GM23338 (cell line): ENCODE data around the gene EXOC3L2. TPM values are rescaled to one million over a fixed set of nuclear protein-coding genes. Genes with fewer than 3 reads are reported as not detected.

Experiments
- ATAC-seq: fragments of 200-7000 bp; cut with Tn5 transposase; 3 replicates; pipeline ENCODE4 v1.9.1; 2020
- DNase-seq: peaks from one replicate; pipeline ENCODE4 v3.0.0-alpha.2; 2015; ENCODE audit warnings: low spot score
- H2AFZ ChIP-seq: fragments of 200-600 bp; sonication (generic); 2 replicates; pipeline ENCODE4 v1.8.0; 2016; ENCODE audit warnings: antibody characterized with exemption, mild to moderate bottlenecking, moderate library complexity
- H3F3A ChIP-seq: fragments of 200-600 bp; sonication (generic); replicated peaks from 2 replicates; pipeline ENCODE4 v1.8.0; 2017; ENCODE audit warnings: antibody characterized with exemption, mixed run types, low read depth
- H3K27ac ChIP-seq: fragments of 200-600 bp; sonication (generic); 2 replicates; pipeline ENCODE4 v1.6.1; 2016; ENCODE audit warnings: low read depth
- H3K27me3 ChIP-seq: fragments of 200-600 bp; sonication (generic); 2 replicates; pipeline ENCODE4 v1.8.0; 2016; ENCODE audit warnings: mild to moderate bottlenecking, mixed run types, moderate library complexity; ENCODE audit not compliant: insufficient read depth
- H3K36me3 ChIP-seq: fragments of 200-600 bp; sonication (generic); 2 replicates; pipeline ENCODE4 v1.8.0; 2016; ENCODE audit warnings: mild to moderate bottlenecking; ENCODE audit not compliant: insufficient read depth
- H3K4me1 ChIP-seq: fragments of 200-600 bp; sonication (generic); 2 replicates; pipeline ENCODE4 v1.8.0; 2016; ENCODE audit warnings: mild to moderate bottlenecking, moderate library complexity; ENCODE audit not compliant: insufficient read depth
- H3K4me2 ChIP-seq: fragments of 200-600 bp; sonication (generic); 2 replicates; pipeline ENCODE4 v1.7.1; 2017; ENCODE audit warnings: mixed run types
- H3K4me3 ChIP-seq: fragments of 200-600 bp; sonication (generic); 2 replicates; pipeline ENCODE4 v1.6.1; 2016; ENCODE audit warnings: mixed run types
- H3K79me2 ChIP-seq: fragments of 200-600 bp; sonication (generic); replicated peaks from 2 replicates; pipeline ENCODE4 v1.8.0; 2017; ENCODE audit warnings: mild to moderate bottlenecking; ENCODE audit not compliant: insufficient read depth
- H3K9me2 ChIP-seq: fragments of 200-600 bp; sonication (generic); 2 replicates; pipeline ENCODE4 v1.8.0; 2017; ENCODE audit not compliant: insufficient read depth
- H4K20me1 ChIP-seq: fragments of 200-600 bp; sonication (generic); replicated peaks from 2 replicates; pipeline ENCODE4 v1.8.0; 2017; ENCODE audit warnings: mild to moderate bottlenecking; ENCODE audit not compliant: insufficient read depth
- H3K27ac Mint-ChIP-seq: 2 replicates; pipeline ENCODE4 v1.8.0; 2020; ENCODE audit warnings: inconsistent platforms, mild to moderate bottlenecking, moderate library complexity, mixed read lengths
- H3K27me3 Mint-ChIP-seq: 3 replicates; pipeline ENCODE4 v1.8.0; 2022; ENCODE audit warnings: low read depth, mild to moderate bottlenecking, moderate library complexity, mixed read lengths, inconsistent platforms; ENCODE audit not compliant: insufficient read depth, poor library complexity
- H3K36me3 Mint-ChIP-seq: 3 replicates; pipeline ENCODE4 v1.8.0; 2021; ENCODE audit warnings: low read depth, mild to moderate bottlenecking, inconsistent platforms, moderate library complexity, mixed read lengths
- H3K4me1 Mint-ChIP-seq: 3 replicates; pipeline ENCODE4 v1.8.0; 2020; ENCODE audit warnings: mild to moderate bottlenecking, inconsistent platforms, mixed read lengths
- H3K4me3 Mint-ChIP-seq: 3 replicates; pipeline ENCODE4 v1.8.0; 2021; ENCODE audit warnings: moderate library complexity, mild to moderate bottlenecking, inconsistent platforms, mixed read lengths
- H3K9me3 Mint-ChIP-seq: 3 replicates; pipeline ENCODE4 v1.8.0; 2020; ENCODE audit warnings: moderate library complexity, mild to moderate bottlenecking, inconsistent platforms, mixed read lengths
- CREB1 ChIP-seq: fragments of 250-450 bp; sonication (Bioruptor Pico); IDR thresholded peaks from 2 replicates; pipeline ENCODE4 v1.5.0; 2020; ENCODE audit warnings: low read depth, mild to moderate bottlenecking, moderate library complexity
- EZH2 ChIP-seq: fragments of 200-600 bp; sonication (generic); IDR thresholded peaks from one replicate; pipeline ENCODE4 v1.8.0; 2017; ENCODE audit warnings: antibody characterized with exemption, mild to moderate bottlenecking, low read depth; ENCODE audit not compliant: unreplicated experiment
- JUNB ChIP-seq: IDR thresholded peaks from one replicate; pipeline ENCODE4 v1.6.1; 2016; ENCODE audit warnings: antibody characterized with exemption; ENCODE audit not compliant: unreplicated experiment
- NANOG ChIP-seq: IDR thresholded peaks from 2 replicates; pipeline ENCODE4 v1.6.1; 2016; ENCODE audit warnings: antibody characterized with exemption, borderline replicate concordance
- STAT1 ChIP-seq: IDR thresholded peaks from one replicate; pipeline ENCODE4 v1.6.1; 2016; ENCODE audit warnings: antibody characterized with exemption; ENCODE audit not compliant: unreplicated experiment
- ZNF114 ChIP-seq: fragments of 250-450 bp; sonication (Bioruptor Pico); IDR thresholded peaks from 2 replicates; pipeline ENCODE4 v1.5.0; 2020; ENCODE audit warnings: mild to moderate bottlenecking, moderate library complexity
- ZNF331 ChIP-seq: fragments of 250-450 bp; sonication (Bioruptor Pico); IDR thresholded peaks from 2 replicates; pipeline ENCODE4 v1.5.0; 2020; ENCODE audit warnings: low read depth, mild to moderate bottlenecking, moderate library complexity
- ZNF462 ChIP-seq: fragments of 250-450 bp; sonication (Bioruptor Pico); IDR thresholded peaks from 2 replicates; pipeline ENCODE4 v1.5.0; 2020; ENCODE audit warnings: mild to moderate bottlenecking, moderate library complexity
- polyA plus RNA-seq: library from polyadenylated mRNA; unstranded; fragments of >200 nt; fragmentation: Nextera tagmentation; extraction: Ambion mirVana; gene quantifications from 2 replicates; pipeline ENCODE4 v1.2.1, GENCODE V29; 2016
- total RNA-seq: library from RNA; depleted of rRNA; stranded (reverse); fragments of >200 nt; shearing (Covaris generic); gene quantifications from 2 replicates; pipeline ENCODE4 v1.2.3, GENCODE V29; 2014
- TF ChIP-seq, protein P1 (sequence below), 2 experiments: fragments of 200-600 bp in 1 of 2; sonication (generic) in 1 of 2; conservative IDR thresholded peaks; 2 replicates each; pipeline versions ENCODE4 v1.5.1 to v1.6.1; 2016 to 2017; ENCODE audit warnings: antibody characterized with exemption in 2 of 2, low read depth in 2 of 2, mild to moderate bottlenecking in 2 of 2, moderate library complexity in 1 of 2
- TF ChIP-seq, protein P2 (sequence below): IDR thresholded peaks from 2 replicates; pipeline ENCODE4 v1.6.1; 2016; ENCODE audit warnings: antibody characterized with exemption

Gene EXOC3L2
- total and polyA plus RNA-seq, 2 experiments from 2014 or later: 2.8 to 3.2 TPM

DNA sequence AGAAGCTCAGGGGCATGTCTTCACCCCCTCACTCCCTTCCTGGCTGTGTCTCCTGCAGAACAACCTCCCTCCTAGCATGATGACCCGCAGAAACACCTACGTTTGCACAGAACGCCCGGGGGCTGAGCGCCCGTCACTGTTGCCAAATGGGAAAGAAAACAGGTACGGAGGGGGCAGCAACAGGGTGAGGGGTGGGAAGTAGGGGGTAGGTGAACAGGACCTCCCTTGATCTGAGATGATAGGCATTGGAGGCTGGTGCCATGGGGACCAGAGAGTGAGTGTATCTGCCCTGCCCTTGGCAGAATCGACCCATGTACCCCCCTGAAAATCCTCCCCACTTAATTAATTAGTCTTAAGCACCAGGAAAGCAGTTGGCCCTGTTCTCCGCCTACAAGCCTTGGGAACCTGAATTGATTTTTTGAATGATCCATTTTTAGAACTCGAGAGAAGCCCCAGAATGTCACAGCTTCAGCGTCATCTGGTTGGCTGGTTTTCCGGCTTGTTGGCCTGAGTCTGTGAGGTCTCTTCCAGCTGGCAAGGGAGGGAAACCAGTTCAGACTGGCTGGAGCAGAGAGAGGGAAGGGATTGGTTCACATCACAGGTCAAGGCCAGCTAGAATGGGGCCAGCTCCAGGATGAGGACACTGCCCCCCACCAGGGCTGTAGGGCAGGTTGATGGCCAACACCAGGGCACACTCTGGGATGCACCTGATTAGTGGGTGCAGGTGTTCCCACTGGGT is 49.3 kb upstream of the EXOC3L2 start:
- no peak for ATAC-seq
- Mint-ChIP-seq H3K9me3 (0 out of 3 replicates have a peak, but pooled peaks cover 3% of the 10 kb centered on the region), H3K27ac (no peak overlapping the region), H3K36me3 (peaks cover 33% of the 10 kb centered on the region), H3K4me1 (no peaks in the 10 kb centered on the region; the same call in 2 of the 3 replicates), H3K4me3 (no peak overlapping the region), H3K27me3 (peaks cover 14% of the 10 kb centered on the region)
- Histone ChIP-seq H3K4me3 (no peak overlapping the region), H3K4me1 (no peaks in the 10 kb centered on the region), H4K20me1 (no peaks in the 10 kb centered on the region; the same call in 1 of the 2 replicates), H3K36me3 (peaks cover 3% of the 10 kb centered on the region; the same call in 1 of the 2 replicates), H3K79me2 (no peaks in the 10 kb centered on the region), H3K4me2 (no peak overlapping the region), H3K27me3 (no peaks in the 10 kb centered on the region), H3F3A (no peaks in the 10 kb centered on the region), H3K27ac (no peak overlapping the region), H2AFZ (no peak overlapping the region), H3K9me2 (no peaks in the 10 kb centered on the region)
- TF ChIP-seq ZNF462 (CRISPR knock-in tag) (no peak), JUNB (no peak)
- no peak for DNase-seq

DNA sequence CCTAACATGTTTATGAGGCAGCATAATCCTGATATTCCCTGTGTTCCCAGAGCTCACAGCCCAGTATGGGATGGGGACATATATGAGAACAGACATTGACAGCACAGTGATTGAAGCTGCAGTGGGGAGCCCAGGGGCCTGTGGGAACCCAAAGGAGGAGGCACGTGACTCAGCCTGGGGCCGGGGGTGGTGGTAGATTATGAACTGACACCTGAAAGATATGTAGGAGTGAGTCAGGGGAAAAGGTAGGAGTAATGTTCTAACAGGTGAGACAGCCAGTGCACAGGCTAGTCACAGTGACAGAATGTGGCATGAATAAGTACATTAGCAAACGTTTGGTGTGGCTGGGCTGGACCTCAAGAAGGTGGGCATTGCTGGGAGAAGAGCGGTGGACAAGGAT is 48.5 kb upstream of the EXOC3L2 start:
- Histone ChIP-seq H3K79me2 (no peaks in the 10 kb centered on the region), H2AFZ (no peak overlapping the region), H3K27me3 (no peaks in the 10 kb centered on the region), H3K4me2 (no peak overlapping the region), H3F3A (no peaks in the 10 kb centered on the region), H3K4me3 (no peak overlapping the region), H3K36me3 (peaks cover 3% of the 10 kb centered on the region; the same call in 1 of the 2 replicates), H4K20me1 (no peaks in the 10 kb centered on the region; the same call in 1 of the 2 replicates), H3K27ac (no peak overlapping the region), H3K9me2 (no peaks in the 10 kb centered on the region), H3K4me1 (no peaks in the 10 kb centered on the region)
- Mint-ChIP-seq H3K9me3 (0 out of 3 replicates have a peak, but pooled peaks cover 3% of the 10 kb centered on the region), H3K4me1 (no peaks in the 10 kb centered on the region; the same call in 2 of the 3 replicates), H3K27ac (no peak overlapping the region), H3K36me3 (peaks cover 29% of the 10 kb centered on the region), H3K4me3 (no peak overlapping the region), H3K27me3 (peaks cover 13% of the 10 kb centered on the region)
- ATAC-seq (no peak), DNase-seq (no peak)
- TF ChIP-seq, protein P1, sequence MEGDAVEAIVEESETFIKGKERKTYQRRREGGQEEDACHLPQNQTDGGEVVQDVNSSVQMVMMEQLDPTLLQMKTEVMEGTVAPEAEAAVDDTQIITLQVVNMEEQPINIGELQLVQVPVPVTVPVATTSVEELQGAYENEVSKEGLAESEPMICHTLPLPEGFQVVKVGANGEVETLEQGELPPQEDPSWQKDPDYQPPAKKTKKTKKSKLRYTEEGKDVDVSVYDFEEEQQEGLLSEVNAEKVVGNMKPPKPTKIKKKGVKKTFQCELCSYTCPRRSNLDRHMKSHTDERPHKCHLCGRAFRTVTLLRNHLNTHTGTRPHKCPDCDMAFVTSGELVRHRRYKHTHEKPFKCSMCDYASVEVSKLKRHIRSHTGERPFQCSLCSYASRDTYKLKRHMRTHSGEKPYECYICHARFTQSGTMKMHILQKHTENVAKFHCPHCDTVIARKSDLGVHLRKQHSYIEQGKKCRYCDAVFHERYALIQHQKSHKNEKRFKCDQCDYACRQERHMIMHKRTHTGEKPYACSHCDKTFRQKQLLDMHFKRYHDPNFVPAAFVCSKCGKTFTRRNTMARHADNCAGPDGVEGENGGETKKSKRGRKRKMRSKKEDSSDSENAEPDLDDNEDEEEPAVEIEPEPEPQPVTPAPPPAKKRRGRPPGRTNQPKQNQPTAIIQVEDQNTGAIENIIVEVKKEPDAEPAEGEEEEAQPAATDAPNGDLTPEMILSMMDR (conservative IDR thresholded peaks at IDR 0.05; ENCODE audit: low read depth in 2 of 2): no peak
- no peak for TF ChIP-seq ZNF114
- no peak for TF ChIP-seq ZNF331 (CRISPR knock-in tag)
- TF ChIP-seq, protein P2, sequence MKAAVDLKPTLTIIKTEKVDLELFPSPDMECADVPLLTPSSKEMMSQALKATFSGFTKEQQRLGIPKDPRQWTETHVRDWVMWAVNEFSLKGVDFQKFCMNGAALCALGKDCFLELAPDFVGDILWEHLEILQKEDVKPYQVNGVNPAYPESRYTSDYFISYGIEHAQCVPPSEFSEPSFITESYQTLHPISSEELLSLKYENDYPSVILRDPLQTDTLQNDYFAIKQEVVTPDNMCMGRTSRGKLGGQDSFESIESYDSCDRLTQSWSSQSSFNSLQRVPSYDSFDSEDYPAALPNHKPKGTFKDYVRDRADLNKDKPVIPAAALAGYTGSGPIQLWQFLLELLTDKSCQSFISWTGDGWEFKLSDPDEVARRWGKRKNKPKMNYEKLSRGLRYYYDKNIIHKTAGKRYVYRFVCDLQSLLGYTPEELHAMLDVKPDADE: no peak
- no peak for TF ChIP-seq STAT1
- no peak for TF ChIP-seq JUNB
- no peak for TF ChIP-seq NANOG
- no peak for TF ChIP-seq CREB1 (CRISPR knock-in tag)
- TF ChIP-seq EZH2: no peak
